ENCODE measurements around the gene CDH22.

DNA sequence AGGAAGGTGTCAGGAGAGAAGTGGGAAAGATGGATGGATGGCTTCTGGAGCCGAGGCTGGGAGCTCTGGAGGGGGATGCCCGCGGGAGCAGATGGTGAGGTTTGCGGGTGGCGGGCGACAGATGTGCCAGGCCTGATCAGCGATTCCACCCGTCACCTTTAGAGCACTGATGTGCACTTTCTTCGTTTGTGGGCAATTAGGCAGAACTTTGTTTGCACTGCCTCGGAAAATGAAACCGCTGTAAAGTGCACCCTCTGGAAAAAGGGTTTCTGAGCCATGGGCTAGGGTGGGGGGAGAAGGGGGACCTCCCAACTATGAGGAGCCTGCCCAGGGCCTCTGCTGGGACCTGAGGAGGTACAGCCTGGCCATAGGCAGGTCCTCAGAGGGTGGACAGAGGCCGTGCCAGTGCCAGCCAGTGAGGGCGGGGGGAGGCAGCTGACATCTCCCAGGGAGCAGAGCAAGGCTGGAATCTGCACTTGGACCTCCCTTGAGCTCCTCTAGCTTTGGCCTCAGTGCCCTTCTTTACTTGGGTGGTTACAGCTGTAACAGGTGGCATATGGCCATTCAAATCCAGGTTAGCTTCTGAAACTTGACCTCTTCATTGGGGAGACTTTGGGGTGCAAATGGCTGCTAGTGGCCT, 131.4 kb downstream of the CDH22 start:
- TF ChIP-seq, protein P1, sequence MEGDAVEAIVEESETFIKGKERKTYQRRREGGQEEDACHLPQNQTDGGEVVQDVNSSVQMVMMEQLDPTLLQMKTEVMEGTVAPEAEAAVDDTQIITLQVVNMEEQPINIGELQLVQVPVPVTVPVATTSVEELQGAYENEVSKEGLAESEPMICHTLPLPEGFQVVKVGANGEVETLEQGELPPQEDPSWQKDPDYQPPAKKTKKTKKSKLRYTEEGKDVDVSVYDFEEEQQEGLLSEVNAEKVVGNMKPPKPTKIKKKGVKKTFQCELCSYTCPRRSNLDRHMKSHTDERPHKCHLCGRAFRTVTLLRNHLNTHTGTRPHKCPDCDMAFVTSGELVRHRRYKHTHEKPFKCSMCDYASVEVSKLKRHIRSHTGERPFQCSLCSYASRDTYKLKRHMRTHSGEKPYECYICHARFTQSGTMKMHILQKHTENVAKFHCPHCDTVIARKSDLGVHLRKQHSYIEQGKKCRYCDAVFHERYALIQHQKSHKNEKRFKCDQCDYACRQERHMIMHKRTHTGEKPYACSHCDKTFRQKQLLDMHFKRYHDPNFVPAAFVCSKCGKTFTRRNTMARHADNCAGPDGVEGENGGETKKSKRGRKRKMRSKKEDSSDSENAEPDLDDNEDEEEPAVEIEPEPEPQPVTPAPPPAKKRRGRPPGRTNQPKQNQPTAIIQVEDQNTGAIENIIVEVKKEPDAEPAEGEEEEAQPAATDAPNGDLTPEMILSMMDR (IDR thresholded peaks at IDR 0.05; ENCODE audit: poor library complexity, severe bottlenecking): no peak
- TF ChIP-seq EZH2 (IDR thresholded peaks at IDR 0.05; ENCODE audit: borderline replicate concordance, insufficient read depth, low read length, poor library complexity, severe bottlenecking) (no peak), RAD21 (conservative IDR thresholded peaks at IDR 0.05) (no peak), TAF1 (IDR thresholded peaks at IDR 0.05; ENCODE audit: low read depth) (no peak)

Data from neural cell (in vitro differentiated cells).